T1000 (cell line): ENCODE data around the gene FHOD3.

Source experiments
- DNase-seq: peaks from one replicate; lab custom pipeline; 2025; ENCODE audit warnings: mixed read lengths; lab: John Stamatoyannopoulos, UW

Gene FHOD3

DNA sequence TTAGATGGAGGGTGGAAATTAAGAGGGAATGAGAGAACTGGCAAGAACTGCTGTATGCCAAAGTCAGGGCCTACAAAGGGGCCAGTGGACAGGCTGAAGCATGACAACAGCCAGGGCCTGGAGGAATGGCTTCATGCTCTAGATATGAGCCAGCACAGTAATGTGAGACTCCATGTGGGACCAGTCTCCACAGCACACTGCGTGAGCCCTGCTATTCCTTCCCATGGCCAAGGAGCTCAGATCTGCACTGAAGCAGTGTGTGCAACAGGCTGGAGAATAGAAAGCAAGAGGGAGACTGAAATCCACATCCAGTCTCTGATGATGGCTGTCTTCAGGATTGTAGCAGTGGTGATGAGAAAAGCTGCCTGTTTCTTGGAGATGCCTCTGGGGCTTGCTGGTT lies 368.4 kb downstream of the FHOD3 start:
- DNase-seq, result no peak

DNA sequence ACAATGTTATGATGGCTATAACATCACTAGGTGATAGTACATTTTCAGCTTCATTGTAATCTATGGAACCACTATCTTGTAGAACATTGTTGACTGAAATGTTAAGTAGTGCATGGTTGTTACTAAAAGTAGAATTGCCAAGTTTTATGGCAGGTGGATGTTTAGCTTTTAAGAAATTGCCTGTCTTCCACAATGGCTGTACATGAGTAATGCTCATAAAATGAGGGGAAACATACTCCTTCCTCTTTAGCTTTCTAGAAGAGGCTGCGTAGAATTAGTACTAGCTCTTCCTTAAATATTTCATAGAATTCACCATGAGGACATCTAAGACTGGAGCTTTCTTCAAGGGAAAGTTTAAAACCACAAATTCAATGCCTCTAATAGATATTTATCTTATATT lies 370.3 kb downstream of the FHOD3 start:
- no peak for DNase-seq

DNA sequence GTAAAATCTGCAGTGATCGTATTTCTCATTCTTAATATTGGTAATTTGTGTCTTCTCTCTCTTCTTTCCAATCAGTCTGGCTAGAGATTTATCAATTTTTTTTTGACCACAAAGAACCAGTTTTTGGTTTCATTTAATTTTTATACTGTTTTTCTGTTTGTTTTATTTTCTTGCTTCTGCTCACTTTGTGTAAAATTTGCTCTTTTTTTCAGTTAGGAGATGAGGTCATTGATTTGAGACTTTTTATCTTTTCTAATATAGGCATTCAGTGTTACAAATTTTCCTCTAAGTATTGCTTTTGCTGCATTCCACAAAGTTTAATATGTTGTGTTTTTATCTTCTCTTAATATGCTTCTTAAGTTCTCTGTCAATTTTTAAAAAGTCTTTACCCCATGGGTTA lies 370.8 kb downstream of the FHOD3 start:
- DNase-seq, result no peak

DNA sequence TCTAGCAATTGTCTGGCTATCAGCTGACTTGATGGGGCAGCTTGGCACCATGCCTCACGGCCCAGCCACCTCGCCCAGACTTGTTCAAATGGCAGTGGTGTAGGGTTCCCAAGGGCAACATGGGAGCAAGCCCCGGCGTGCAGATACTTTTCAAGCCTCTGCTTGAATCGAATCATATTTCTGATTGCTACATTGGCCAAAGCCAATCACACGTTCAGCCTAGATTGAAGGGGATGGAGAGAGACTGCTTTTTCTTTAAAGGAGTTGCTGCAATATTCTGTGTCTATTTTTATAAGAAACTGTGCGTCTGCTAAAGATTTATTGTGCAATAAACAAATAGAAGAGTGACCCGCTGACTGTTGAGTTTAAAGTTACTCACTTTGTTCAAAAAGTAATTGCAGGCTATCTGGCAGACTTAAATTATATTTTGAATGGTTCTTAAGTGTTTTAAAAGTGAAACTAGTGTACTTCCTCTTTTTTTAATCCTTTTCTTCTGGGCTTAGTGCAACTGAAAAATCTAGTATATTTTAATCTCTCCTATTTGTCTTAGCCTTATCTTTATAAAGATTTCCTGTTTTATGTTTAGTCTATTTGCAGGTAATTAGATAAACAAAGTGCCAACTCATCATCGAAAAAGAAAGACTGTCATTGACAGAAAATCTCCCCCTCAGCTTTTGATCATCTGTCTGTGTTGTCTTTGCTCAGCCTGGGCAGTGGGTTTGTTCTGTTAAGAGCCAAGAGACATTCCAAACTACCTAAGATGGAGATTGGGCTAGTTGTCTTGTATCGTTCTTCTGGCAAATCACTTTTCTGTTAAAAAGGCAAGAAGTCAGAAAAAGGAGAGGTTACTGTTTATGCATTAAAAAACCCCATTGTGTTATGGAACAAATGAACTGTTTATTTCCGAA lies 375.2 kb downstream of the FHOD3 start:
- no peak for DNase-seq

DNA sequence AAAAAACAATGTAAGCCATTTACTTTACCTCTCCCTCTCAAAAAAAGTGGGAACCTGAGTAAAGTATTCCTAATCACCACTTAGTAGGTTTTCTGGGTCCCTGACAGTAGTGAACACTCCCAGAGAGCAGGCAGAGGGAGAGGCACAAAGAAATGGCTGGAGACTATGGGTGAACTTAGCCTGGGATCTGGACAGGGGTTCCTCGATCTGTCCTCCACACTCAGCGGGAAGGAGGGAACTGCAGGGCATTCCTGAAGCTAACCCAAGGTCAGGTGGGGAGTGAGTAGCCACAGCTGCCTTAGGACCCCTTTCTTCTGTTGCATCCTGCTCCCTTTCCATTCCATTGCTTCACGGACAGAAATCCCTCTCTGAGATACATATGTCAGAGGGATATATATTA lies 375.9 kb downstream of the FHOD3 start:
- DNase-seq, result no peak

DNA sequence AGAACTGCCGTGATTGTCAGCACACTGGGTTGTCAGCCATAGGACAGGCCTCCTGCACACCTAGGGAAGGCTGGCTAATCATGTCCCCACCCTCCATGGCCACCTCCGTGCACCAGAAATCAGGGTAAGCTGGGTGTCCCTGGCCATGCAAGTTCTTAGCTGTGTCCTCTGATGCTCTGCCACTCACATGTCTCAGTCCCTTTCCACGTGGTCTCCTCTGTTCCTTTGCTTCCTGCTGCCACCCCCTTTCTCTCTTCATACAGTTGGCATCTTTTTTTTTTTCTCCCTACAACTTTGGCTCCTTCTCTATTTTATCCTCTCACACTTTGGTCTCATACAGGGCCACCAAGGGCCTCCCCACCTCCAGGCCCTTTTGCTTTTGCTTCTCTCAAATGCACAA lies 377.6 kb downstream of the FHOD3 start:
- no peak for DNase-seq

DNA sequence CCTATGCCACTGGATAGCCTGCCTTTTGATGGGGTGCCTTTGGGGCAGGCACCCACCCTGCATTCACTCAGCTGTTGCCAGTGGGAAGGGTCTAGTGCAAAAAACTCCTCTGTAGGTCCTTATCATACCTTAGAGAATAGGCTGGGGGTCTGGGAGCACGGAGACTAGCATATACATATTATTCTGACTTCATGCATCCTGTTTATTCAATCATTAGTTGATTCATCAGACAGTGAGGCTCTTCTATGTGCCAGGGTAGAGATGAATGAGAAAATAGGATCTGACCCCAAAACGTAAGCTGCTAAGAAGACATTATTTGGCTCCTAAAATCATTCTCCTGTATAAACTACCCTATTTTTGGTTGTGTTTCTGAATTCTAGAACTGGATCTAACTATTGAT lies 378.0 kb downstream of the FHOD3 start:
- DNase-seq, result no peak

DNA sequence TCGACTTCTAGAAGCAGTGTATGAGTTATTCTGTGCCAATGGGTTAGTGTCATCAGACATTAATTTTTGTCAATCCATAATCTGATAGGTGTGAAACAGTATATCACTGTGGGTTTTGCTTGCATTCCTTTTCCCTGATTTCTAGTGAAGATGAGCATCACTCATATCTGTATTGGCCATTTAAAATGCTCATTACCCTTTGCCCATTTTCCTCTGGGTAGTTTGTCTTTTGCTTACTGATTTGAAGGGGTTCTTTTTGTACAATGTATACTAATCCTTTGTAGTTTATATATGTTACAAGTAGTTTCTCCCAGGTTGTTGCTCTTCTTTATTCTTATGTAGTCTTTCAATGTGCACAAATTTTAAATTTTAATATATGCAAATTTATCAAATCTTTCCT lies 379.1 kb downstream of the FHOD3 start:
- no peak for DNase-seq

DNA sequence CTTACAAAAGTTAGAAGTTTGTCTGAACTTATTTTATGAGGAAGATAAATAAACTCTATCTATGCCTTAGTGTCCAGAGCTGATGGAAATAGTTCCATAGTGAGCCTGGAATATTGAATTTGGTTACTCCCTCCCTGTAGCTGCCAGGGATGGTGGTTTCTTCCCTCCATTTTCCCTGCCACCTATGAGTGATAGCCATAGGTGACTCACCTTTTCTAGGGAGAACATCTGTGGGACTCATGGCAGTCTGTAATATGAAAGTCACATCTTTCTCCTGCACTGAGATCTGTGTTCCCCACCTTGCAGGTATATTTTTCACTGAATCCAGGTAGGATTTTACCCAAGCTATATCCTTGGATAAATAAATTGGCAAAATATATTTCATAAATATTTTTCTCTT lies 382.5 kb downstream of the FHOD3 start:
- no peak for DNase-seq

DNA sequence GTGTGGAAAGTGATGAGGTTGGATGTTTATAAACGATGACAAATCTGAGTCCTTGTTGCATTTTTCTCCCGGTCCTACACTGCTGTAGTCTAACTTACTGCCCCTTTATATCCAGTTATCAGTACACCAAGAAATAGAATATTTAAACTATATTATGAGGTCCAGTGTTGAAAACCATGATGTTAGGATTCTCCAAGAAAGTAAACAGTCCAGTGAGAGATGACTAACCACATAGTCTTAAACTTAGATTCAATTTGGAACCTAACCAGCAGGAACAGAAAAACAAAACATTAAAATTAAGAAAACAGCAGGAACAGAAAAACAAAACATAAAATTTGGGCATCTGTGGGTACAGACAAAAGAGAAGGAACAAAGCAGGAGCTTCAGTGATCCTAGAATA lies 388.1 kb downstream of the FHOD3 start:
- no peak for DNase-seq

DNA sequence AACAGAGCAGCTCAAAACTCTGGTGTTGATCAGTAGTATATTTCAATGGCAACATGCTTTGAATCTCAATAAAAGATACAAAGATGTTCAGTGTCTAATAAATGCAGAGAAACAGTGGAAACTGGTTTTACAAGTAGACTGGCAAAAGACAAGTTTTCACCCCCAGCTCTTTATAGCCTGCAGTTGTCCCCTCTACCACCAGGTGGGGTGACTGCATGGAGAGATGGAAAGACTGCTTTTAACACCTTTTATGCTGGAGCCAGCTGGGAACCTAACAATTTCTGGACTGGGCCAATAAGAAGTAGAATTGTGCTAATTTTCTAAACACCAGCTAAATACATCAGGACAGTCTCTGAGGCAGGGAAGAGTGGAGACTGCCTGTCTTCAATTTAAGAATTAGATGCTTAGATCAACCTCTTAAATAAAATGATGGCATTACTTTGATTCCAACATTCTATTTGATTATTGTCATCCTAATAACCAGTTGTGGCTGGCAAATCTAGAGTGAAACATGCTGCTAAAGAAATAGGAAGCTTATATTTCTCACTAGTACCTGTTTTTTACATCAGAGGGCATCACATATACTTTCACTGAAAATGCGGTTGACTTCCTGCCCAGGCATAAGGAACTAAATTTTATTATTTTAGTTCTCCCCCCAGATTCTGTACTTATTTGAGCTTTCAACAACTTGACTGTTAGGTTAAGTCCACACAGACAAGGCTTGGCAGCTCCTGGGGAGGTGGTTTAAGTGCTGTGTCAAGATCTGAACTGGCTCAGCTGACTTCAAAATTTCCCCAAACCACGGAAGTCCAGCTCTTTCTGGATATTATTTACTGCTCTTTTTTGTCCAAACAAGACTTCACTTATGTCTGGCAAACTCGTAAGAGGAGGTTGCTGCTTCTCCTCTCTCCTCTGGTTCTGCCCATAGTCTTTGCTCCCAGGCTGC lies 390.8 kb downstream of the FHOD3 start:
- DNase-seq, result no peak

DNA sequence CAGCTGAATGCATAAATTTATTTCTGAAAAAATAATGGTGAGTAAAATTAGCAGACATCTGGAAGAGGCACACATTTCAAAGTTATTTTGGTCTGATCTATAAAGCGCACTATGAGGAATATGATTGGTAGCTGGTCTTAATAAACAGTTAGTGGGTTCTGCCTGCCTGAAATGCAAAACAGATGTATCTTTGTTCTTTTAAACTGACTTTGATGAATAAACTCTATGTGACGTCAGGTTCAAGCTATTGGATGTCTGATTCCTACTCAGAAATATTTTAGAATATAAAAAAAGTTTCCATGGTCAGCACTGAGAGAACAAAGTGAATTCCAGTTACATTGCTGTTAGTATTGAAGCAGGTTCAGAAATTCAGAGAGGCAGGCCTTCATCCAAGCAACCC lies 394.9 kb downstream of the FHOD3 start:
- no peak for DNase-seq

DNA sequence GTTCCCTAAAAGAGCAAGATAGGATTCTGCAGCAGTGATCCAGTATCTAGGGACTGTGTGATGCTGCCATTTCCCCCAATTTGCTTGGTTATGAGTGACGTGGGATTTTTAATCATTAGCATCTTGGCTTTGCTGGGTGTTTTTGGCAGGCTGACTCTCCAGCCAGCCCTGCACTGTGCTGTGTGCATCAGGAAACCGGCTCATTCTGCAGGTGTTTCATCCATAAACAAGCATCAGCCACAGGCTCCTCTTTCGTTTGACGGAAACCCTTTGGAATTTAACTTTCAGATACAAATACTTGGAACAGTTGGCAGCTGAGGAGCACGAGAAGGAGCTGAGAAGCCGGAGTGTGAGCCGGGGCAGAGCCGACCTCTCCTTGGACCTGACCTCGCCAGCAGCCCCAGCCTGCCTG lies 395.4 kb downstream of the FHOD3 start:
- no peak for DNase-seq

DNA sequence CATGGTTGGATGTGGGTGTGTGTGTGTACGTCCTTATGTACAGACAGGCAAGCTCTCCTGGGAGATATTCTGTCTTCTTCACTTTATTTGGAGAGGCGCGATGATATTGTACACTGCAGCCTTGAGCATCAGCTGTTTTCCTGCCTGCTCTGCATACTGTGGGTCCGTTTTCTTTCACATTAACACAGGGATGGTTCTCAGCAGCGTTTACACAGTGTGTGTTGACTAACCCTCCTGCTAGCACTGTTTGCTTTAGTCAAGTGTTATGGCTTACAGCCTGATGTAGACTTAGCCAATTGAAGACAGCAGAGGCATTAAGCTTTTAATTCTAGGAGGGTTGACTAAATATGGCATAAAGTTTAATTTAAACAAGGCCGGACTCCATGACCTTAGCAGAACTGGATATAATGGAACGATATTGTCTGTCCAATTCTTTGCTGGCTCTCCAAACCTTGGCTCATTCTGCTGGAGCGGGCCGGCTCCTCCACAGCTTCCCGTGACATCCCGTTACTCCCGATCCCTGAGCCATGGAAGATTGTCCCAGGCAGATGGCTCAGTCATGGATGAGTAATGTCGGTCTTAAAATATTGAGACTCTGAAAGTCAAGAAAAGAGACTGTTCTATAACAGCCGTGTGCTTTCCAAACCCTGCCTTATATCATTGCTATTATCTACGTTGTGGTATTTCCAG lies 396.6 kb downstream of the FHOD3 start:
- DNase-seq, result no peak

DNA sequence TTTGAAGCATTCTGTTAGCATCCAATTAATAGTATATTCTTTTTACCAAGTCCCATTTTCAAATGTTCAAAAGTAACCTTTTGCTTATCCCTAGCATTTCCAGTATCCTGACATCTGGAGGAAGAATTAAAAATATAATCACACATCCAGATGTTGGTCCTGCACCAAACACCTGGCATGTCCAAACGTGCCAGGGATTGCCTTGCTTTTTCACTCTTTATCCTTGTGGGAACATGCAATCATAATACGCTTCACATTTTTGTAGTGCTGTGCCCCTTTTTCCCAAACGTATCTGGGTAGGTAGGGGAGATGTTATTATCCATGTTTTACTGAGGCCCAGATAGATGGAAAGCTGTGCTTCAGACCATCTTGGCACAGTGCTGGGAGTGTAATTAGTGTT lies 398.3 kb downstream of the FHOD3 start:
- no peak for DNase-seq

DNA sequence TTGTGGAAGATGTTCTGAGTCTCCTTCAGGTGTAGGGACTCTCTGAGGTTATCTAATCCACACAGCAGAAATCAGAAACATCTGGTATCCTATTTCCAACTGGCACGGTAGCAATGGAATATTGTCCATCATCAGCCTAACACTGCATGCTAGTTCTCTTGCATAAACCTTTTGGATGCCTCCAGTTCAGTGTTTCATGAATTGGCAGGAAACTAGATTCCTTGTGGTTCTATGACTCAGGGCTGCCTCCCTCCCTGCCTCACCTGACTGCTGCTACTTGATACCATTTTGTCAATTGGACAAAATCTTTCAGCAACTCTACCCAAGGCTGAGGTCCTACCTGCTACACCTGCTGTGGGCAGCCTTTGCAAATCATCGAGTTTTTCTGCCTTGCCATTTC lies 400.4 kb downstream of the FHOD3 start:
- no peak for DNase-seq

DNA sequence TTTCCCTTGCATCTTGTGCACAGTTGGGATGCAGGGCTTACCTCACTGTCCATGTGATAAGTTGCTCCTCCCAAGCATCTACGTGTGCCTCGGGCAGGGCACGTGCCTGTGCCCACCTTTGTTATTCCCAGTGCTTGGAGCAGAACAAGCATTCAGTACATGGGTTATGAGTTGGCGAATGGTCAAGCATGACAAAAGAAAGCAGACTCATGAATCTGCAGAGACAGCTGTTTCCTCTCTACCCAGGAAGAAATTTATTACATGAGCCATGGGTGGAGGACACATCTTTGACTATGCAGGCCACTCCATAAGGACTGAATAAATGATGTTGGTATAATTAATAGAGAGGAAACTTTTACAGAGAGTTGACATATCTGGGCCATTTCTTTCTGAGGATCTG lies 403.4 kb downstream of the FHOD3 start:
- DNase-seq, result no peak

DNA sequence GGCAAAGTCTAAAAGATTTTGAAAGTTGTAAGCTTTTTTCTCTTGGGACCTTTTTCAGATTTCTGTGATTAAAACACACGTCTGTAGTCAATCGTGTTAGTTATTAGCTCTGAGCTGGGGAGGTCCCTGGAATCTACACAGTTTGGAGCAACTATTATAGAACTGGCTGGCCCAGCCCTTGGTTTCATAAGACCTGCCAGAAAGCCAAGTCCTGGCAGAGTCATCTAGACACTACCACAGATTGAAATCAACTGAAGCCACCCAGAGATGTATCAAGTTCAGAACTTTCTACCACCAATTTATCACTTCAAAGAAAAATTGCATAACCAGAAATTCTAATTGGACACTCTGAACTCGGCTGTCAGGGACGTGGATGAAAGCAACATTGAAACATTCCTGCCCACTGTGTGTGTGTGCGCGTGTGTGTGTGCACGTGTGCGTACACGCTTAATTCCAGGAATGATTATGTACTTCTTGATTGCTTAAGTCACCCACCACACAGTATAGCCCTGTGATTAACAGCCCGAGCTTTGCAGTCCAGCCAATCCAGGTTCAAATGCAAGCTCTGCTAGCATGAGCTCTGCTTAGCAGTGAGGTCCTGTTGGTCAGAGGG lies 405.0 kb downstream of the FHOD3 start:
- DNase-seq, result no peak

DNA sequence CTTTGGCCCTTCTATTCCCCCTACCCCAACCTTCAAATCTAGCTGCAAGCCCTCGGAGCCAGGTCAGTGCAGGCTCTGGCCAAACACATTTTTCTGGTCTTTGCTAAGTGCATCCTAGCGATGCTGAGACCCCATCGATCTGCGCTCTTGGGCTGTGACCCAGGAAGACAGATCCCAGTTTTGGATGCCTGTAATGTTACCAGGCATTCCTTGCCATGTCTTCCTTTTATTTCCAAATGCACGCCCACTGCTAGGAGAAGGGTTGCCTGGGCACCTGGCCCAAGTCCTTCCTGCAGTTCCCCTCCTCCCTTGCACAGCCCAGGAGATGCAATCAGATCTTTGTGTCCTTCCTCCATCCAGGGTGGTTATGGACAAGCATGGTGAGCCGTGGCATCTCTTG lies 406.6 kb downstream of the FHOD3 start:
- DNase-seq, result no peak

DNA sequence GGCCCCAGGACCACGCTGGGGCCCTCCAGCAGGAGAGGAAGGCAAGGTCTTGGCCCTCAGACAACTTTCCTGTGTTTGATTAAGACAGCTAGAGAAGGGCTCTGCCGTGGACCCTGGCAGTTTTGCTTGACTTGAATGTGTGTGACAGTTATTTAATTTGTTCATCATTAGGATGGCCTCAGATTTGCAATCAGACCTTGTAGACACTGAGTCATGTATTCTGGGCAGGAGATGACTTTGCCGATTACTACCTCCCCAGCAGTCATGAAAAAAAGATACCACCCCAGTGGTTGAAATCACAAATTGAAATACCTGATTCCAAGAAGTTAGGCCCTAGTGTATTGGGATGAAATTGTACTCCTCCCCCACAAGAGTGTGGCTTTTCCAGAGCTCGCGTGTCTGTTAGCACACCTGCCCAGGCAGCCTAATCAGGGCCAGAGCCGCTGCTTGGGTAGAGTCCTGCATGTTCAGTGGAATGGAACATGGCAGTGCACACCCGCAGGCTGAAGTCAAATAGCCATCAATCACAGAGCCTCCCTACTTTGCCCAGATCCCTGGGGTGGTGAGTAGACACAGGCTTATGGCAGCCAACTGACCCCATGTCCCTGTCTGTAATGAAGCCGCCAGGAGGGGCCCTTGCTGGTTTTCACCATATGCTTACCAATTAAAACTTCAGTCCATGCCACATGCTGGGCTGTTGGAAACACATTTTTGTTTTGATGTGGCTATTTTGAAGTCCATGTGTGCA lies 408.8 kb downstream of the FHOD3 start:
- no peak for DNase-seq

DNA sequence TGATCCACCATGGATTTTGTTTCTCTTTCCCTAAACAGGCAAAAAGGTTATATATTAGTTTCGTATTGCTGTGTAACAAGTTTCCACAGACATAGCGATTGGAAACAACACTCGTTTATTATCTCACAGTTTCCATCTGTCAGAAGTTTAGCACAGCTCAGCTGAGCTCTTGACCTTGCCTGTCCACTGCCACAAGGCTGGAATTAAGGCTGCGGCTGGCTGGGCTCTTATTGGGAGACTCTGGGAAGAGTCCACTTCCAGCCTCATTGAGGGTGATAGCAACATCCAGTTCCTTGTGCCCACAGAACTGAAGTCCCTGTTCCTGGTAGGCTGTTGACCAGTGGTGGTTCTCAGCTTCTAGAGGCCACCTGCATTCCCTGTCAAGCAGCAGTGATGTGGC lies 410.9 kb downstream of the FHOD3 start:
- DNase-seq, result no peak
